Loucy (cell line): Measurements from ENCODE around the gene SLC29A3.

Experiments
- H2AFZ ChIP-seq: fragments of 200-600 bp; sonication (generic); 2 replicates; pipeline ENCODE4 v1.6.0; 2016; ENCODE audit warnings: antibody characterized with exemption, mild to moderate bottlenecking, low read length, moderate library complexity
- H3F3A ChIP-seq: fragments of 200-600 bp; 2 replicates; pipeline ENCODE4 v1.6.0; 2016; ENCODE audit warnings: antibody characterized with exemption, low read depth, mild to moderate bottlenecking
- H3K27me3 ChIP-seq: fragments of 200-600 bp; sonication (generic); 2 replicates; pipeline ENCODE4 v1.6.1; 2014; ENCODE audit warnings: low read length, mild to moderate bottlenecking; ENCODE audit not compliant: insufficient read depth, poor library complexity, severe bottlenecking
- H3K36me3 ChIP-seq: fragments of 200-600 bp; sonication (generic); 2 replicates; pipeline ENCODE4 v1.6.1; 2016; ENCODE audit warnings: low read length; ENCODE audit not compliant: insufficient read depth
- H3K4me1 ChIP-seq: fragments of 200-600 bp; sonication (generic); 2 replicates; pipeline ENCODE4 v1.5.1; 2014; ENCODE audit warnings: low read length, mild to moderate bottlenecking; ENCODE audit not compliant: insufficient read depth, poor library complexity, severe bottlenecking
- H3K4me2 ChIP-seq: fragments of 200-600 bp; sonication (generic); 2 replicates; pipeline ENCODE4 v1.6.0; 2014; ENCODE audit warnings: antibody characterized with exemption, low read length, low read depth, mild to moderate bottlenecking; ENCODE audit not compliant: poor library complexity, severe bottlenecking
- H3K4me3 ChIP-seq: fragments of 200-600 bp; sonication (generic); 2 replicates; pipeline ENCODE4 v1.5.1; 2014; ENCODE audit warnings: low read length, mild to moderate bottlenecking, mixed read lengths; ENCODE audit not compliant: poor library complexity, severe bottlenecking
- H3K79me2 ChIP-seq: fragments of 200-600 bp; sonication (generic); 2 replicates; pipeline ENCODE4 v1.6.1; 2014; ENCODE audit warnings: low read length; ENCODE audit not compliant: insufficient read depth
- H3K9ac ChIP-seq: fragments of 200-600 bp; sonication (generic); 2 replicates; pipeline ENCODE4 v1.6.0; 2014; ENCODE audit warnings: mild to moderate bottlenecking, low read depth, low read length, moderate library complexity; ENCODE audit not compliant: poor library complexity, severe bottlenecking
- H3K9me2 ChIP-seq: fragments of 200-600 bp; sonication (generic); replicated peaks from 2 replicates; pipeline ENCODE4 v1.6.1; 2016; ENCODE audit warnings: low read depth, low read length, mixed read lengths
- H3K9me3 ChIP-seq: fragments of 200-600 bp; sonication (generic); 2 replicates; pipeline ENCODE4 v1.6.1; 2014; ENCODE audit warnings: mild to moderate bottlenecking, antibody characterized with exemption, low read length, low read depth; ENCODE audit not compliant: insufficient read depth
- H4K20me1 ChIP-seq: fragments of 200-600 bp; sonication (generic); 2 replicates; pipeline ENCODE4 v1.6.0; 2014; ENCODE audit warnings: antibody characterized with exemption, low read length, mild to moderate bottlenecking; ENCODE audit not compliant: insufficient read depth, poor library complexity, severe bottlenecking
- EZH2phosphoT487 ChIP-seq: fragments of 200-600 bp; IDR thresholded peaks from 2 replicates; pipeline ENCODE4 v1.6.1; 2018; ENCODE audit warnings: antibody characterized with exemption, mild to moderate bottlenecking, moderate library complexity, borderline replicate concordance
- TF ChIP-seq, protein P1 (sequence below): fragments of 200-600 bp; sonication (generic); conservative IDR thresholded peaks from 2 replicates; pipeline ENCODE4 v1.5.1; 2014; ENCODE audit warnings: mild to moderate bottlenecking, antibody characterized with exemption, low read length

SLC29A3 gene

DNA sequence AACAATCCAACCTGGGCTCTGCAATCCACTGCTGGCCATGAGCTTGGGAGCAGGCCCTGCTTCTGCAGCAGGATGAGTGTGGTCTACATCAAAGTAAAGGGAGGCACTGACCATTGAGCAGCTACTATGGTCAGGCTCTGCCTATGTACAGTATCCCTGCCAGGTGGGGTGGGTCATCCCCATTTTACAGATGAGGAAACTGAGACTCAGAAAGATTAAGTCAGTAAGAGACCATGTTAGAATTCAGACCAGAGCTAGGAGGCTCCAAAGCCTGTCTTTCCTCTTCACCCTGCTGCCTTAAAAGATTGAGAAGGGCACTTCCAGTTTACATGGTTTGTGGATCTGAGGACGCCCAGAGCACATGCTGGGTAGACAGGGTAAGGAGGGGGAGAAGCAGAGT is 50.5 kb downstream of the SLC29A3 start:
- no peaks in the 10 kb centered on the region for H3F3A ChIP-seq
- TF ChIP-seq, protein P1, sequence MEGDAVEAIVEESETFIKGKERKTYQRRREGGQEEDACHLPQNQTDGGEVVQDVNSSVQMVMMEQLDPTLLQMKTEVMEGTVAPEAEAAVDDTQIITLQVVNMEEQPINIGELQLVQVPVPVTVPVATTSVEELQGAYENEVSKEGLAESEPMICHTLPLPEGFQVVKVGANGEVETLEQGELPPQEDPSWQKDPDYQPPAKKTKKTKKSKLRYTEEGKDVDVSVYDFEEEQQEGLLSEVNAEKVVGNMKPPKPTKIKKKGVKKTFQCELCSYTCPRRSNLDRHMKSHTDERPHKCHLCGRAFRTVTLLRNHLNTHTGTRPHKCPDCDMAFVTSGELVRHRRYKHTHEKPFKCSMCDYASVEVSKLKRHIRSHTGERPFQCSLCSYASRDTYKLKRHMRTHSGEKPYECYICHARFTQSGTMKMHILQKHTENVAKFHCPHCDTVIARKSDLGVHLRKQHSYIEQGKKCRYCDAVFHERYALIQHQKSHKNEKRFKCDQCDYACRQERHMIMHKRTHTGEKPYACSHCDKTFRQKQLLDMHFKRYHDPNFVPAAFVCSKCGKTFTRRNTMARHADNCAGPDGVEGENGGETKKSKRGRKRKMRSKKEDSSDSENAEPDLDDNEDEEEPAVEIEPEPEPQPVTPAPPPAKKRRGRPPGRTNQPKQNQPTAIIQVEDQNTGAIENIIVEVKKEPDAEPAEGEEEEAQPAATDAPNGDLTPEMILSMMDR, result no peak
- TF ChIP-seq EZH2phosphoT487, result no peak

GRCh38 chr10:71370031-71370430 is 51.0 kb downstream of the SLC29A3 start:
- Histone ChIP-seq H3K4me3 (no peak overlapping the region), H4K20me1 (no peaks in the 10 kb centered on the region), H2AFZ (no peak overlapping the region), H3K9me2 (no peaks in the 10 kb centered on the region), H3K36me3 (no peaks in the 10 kb centered on the region), H3K4me1 (peaks cover 6% of the 10 kb centered on the region), H3K9me3 (no peaks in the 10 kb centered on the region), H3K27me3 (no peaks in the 10 kb centered on the region), H3K4me2 (no peak overlapping the region), H3K9ac (no peak overlapping the region), H3K79me2 (no peaks in the 10 kb centered on the region), H3F3A (no peaks in the 10 kb centered on the region)
- TF ChIP-seq EZH2phosphoT487, result no peak
- TF ChIP-seq, protein P1, result no peak

More for the DNA sequence above, 50.5 kb downstream of the SLC29A3 start:
- Histone ChIP-seq H3K4me2 (no peak overlapping the region), H3K9me2 (no peaks in the 10 kb centered on the region), H3K79me2 (no peaks in the 10 kb centered on the region), H3K9me3 (no peaks in the 10 kb centered on the region), H3K4me3 (no peak overlapping the region), H3K9ac (no peak overlapping the region), H3K27me3 (no peaks in the 10 kb centered on the region), H4K20me1 (no peaks in the 10 kb centered on the region), H3K36me3 (peaks cover under 1% of the 10 kb centered on the region; the same call in 1 of the 2 replicates), H2AFZ (no peak overlapping the region), H3K4me1 (peaks cover 6% of the 10 kb centered on the region)

DNA sequence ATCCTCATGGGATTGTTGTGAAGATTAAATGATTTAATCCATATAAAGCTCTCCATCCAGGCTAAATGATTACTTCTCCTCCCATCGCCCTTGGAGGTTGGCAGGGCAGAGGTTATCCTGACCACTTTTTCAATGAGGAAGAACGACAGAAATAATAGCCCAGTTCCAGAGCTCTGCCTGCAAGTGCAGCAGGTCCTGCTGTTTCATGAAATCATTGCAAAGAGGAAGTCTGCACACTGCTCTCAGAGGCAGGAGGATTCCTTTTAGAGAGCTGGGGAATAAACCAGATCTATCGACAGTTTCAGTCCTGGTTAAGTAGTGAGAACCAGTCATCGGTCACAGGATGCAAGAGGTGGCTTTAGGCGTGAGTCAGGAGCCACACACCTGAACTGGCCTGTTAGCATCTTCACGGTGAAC is 52.7 kb downstream of the SLC29A3 start:
- H3K4me1 ChIP-seq, result peaks cover 6% of the 10 kb centered on the region
- no peaks in the 10 kb centered on the region for H3K36me3 ChIP-seq
- TF ChIP-seq, protein P1, result no peak
- TF ChIP-seq EZH2phosphoT487, result no peak
- no peaks in the 10 kb centered on the region for H3K9me2 ChIP-seq
- no peaks in the 10 kb centered on the region for H4K20me1 ChIP-seq
- H3K4me3 ChIP-seq, result no peak overlapping the region
- H3K27me3 ChIP-seq, result no peaks in the 10 kb centered on the region
- H3K9me3 ChIP-seq, result no peaks in the 10 kb centered on the region
- H3F3A ChIP-seq, result no peaks in the 10 kb centered on the region
- no peak overlapping the region for H3K4me2 ChIP-seq
- H3K79me2 ChIP-seq, result no peaks in the 10 kb centered on the region
- no peak overlapping the region for H3K9ac ChIP-seq
- H2AFZ ChIP-seq, result no peak overlapping the region
